Measurements from ENCODE around the gene SP9.

- no peak for TF ChIP-seq CTCF (IDR thresholded peaks at IDR 0.05)
- no peak for TF ChIP-seq POLR2A (IDR thresholded peaks at IDR 0.05)
Measured at GRCh38 chr2:174335254-174335987, 667 bp downstream of the SP9 start.

All from testis (tissue), 2 donors.